Left hindlimb (tissue), 1 donor: ENCODE data around the gene RRAGB.
"Not testable (repeated sequence)": the region's sequence is repeated elsewhere in the genome, so short reads cannot be mapped to it uniquely, and the experiment has no call there.

Experiments used
- DNase-seq: peaks from one replicate; pipeline ENCODE4 v3.0.0-alpha.2; 2018

Gene RRAGB

DNA sequence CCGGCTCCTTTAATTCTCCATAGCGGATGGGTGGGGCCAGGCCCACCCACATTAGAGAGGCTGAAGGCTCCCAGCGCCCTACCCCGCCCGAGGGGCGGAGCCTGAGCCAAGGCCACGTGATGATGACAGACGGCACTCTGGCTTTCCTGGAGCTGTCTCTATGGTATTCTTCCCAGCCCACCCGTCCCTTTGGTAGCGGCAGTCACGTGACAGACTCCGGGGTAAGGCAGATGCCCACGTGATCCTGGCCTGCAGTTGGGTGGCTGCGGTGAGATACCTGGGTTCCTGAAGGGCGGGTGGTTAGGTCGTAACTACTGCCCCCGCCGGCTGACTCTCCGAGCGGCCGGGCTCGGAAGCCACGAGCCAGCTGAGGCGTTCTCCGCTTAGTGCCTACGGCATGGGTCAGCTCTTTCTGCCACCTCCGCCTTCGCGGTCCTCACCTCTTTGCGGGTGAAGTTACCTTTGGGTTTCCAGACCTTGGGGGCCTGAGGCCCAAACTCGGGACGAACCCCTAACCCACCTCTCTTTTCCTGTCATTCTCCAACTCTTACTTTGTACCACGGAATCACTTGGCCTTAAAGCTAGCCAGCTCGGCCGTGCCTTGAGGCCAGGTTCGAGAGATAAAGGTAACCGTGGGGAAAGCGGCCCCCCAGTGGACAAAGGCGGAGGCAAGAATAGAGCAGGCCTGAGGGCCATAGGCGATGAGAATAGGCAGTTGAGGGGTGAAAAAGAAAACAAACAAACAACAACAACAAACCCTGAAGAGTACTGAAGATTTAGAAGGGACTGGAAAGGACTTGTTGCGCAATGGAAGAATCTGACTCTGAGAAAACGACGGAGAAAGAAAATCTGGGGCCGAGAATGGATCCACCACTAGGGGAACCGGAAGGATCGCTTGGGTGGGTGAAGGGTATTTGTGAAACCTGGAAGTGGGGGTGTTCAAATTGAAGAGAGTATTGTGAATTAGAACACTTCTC is at the start of gene RRAGB:
TSS of gene RRAGB (plus strand) at position 229 of the 977 bp plus-strand sequence. CDS start at position 808, 579 bp downstream.
- DNase-seq = peak; percentile 94

DNA sequence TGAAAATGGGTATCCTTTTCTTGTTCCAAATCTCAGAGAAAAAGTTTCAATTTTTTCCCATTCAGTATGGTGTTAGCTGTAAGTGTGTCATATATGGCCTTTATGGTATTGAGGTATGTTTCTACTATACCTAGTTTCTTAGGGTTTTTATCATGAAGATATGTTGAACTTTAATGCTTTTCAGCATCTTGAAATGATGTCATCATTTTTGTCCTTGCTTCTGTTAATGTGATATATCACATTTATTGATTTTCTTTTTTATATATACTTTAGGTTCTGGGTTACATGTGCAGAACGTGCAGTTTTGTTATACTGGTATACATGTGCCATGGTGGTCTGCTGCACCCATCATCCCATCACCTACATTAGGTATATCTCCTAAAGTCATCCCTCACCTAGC is 49.5 kb upstream of the RRAGB start:
- DNase-seq = no peak

- not testable (repeated sequence) for DNase-seq
These were observed 29.0 kb upstream of the RRAGB start for GRCh38 chrX:55688579-55688978.

DNA sequence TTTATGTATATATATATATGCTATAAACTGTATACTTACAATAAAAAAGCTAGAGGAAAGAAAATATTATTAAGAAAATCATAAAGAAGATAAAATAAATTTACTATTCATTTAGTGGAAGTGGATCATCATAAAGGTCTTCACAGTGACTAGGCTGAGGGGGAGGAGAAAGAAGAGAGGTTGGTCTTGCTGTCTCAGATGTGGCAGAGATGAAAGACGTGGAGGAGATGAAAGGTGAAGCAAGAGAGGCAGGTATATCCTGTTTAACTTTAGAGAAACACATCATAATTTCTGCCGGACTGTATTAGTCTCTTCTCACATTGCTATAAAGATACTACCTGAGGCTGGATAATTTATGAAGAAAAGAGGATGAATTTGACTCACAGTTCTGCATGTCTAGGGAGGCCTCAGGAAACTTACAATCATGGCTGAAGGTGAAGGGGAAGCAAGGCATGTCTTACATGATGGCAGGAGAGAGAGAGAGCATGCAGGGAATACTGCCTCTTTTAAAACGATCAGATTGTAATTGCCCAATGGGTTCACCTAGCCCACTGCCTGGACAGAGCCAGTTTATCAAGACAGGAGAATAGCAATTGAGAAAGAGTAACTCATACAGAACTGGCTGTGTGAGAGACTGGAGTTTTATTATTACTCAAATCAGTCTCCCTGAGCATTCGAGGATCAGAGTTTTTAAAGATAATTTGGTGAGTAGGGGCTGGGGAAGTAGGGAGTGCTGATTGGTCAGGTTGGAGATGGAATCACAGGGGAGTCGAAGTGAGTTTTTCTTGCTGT is 22.1 kb upstream of the RRAGB start:
- no peak for DNase-seq

GRCh38 chrX:55697381-55697780 is 20.2 kb upstream of the RRAGB start:
- DNase-seq = no peak

DNA sequence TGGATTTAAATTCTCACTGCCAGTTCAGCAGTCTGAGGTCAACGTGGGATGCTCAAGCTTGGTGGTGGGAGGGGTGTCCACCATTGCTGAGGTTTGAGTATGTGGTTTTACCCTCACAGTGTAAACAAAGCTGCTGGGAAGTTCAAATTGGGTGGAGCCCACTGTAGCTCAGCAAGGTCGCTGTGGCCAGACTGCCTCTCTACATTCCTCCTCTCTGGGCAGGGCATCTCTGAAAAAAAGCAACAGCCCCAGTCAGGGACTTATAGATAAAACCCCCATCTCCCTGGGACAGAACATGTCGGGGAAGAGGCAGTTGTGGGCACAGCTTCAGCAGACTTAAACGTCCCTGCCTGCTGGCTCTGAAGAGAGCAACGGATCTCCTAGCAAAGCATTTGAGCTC is 14.9 kb upstream of the RRAGB start:
- DNase-seq = no peak

GRCh38 chrX:55703436-55703835 is 14.1 kb upstream of the RRAGB start:
- DNase-seq = not testable (repeated sequence)

GRCh38 chrX:55705066-55705465 is 12.5 kb upstream of the RRAGB start:
- DNase-seq = not testable (repeated sequence)

DNA sequence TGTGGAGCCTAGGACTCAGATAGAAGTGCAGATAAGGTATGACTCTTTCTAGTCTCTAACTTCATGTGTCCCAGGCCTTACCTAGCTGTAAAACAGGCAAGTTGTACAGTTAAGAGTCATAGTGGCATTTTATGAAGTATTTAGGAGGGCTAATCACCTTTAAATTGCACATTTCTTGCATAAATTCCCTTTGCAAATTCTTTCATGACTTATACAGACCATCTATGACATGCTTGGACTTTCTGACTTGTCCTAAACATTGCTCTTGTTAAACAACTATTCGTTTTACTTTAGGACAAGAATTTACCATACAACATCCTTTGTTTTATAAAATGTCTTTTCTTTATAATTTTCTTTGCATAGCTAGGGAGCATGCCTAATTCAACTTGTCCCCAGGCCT is 7.8 kb upstream of the RRAGB start:
- DNase-seq = no peak

DNA sequence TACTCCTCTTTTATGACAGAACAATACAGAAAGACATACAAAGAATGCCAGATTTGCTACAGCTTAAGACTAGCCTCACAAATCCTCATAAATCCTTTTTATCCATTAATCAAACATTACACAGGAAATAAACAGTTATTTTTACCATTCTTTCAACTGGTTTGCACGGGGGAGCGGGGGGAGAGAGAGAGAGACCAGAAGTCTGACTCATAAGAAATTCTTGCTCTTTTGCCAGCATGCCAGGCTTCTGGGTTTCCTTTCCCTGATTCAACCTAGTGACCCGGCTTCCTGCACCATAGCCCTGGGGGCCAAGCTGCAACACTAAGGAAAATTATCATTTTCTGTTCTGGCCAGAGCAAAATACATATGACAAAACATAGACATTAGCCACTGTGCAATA is 6.8 kb upstream of the RRAGB start:
- no peak for DNase-seq

DNA sequence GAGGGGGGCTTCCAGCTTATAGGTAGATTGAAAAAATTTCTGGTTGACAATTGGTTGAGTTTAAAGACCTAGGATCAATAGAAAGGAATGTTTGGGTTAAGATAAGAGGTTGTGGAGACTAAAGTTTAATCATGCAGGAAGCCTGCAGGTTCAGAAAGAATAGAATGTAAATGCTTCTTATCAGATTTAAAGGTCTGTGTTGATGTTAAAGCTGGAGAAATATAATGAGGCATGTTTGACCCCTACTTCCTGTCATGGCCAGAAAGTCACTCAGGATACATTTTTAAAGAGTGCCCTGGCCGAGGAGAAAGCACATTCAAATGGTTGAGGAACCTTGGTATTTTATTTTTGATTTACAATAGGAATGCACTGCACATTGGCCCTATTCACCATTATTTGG is 3.9 kb upstream of the RRAGB start:
- DNase-seq = no peak

DNA sequence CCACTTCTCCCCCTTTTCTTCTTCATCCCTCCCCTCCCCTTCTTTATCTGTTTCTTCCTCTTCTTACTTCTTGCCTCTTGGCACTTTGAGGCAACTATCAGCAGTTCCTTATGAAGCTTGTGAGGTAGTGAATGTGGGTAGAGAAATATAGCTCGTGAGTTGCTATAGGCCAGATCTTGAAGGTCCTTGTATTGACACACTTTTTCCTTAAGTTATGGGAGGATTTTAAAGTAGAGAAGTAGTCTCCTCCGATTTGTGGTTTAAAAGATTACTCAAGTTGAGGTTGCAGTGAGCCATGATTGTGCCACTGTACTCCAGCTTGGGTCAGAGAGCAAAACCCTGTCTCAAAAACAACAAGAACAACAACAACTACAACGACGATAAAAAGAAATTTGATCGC is 3.4 kb upstream of the RRAGB start:
- DNase-seq = no peak

GRCh38 chrX:55715847-55716246 is 1.7 kb upstream of the RRAGB start:
- no peak for DNase-seq

- DNase-seq = no peak
These were observed 612 bp upstream of the RRAGB start for GRCh38 chrX:55716937-55717336.

DNA sequence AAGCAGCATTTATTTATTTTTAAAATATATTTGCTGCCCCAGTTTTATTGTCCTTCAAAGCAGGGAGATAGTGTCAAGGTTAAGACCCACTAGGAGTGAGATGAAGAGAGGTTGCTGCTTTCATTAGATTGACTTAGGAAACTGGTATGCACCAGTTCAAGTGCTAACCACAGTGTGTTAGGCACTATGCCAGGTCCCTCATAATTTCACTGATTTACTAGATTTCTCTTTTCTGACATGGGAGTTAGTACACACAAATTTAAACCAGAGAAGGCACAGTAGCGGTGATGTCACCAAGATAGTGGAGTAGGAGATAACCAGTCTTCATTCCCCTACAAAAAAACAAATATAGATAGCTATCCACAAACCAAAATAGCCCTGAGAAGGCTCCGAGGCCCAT is 14.3 kb downstream of the RRAGB start:
- DNase-seq = no peak

- no peak for DNase-seq
These were observed 21.4 kb downstream of the RRAGB start for GRCh38 chrX:55738969-55739368.

GRCh38 chrX:55742649-55743048 is 25.1 kb downstream of the RRAGB start:
- DNase-seq = no peak

- not testable (repeated sequence) for DNase-seq
These were observed 30.9 kb downstream of the RRAGB start for GRCh38 chrX:55748463-55748862.

DNA sequence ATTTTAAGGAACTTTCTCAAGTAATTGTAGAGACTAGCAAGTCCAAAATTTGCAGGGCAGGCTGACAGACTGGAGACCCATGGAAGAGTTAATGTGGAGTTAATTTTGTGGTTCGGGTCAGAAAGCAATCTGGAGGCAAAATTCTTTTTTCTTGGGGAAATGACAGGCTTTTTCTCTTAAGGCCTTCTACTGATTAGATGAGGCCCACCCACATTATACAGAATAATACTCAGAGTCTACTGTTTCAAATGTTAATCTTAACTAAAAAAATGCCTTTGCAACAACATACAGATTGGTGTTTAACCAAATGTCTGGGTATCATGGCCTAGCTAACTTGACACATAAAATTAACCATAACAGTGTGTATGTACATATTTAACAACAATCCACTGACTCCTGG is 32.7 kb downstream of the RRAGB start:
- no peak for DNase-seq

GRCh38 chrX:55754861-55755294 is 37.3 kb downstream of the RRAGB start:
- DNase-seq = no peak

DNA sequence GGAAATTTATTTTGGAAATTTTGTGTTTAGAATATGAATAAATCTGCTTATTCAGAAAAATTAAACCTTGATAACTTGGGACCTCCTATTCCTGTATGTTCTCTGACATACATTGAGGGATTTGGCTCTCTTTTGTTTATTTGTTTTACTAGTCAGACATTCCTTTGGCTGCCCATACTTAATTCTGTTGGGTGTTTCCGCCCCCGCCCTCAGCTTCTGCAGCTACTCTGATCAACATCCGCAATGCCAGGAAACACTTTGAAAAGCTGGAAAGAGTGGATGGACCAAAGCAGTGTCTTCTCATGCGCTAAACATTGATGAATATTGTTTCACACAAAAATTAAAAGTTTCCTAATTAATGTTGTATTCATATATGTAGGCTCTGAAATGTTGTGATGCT is 40.5 kb downstream of the RRAGB start:
- no peak for DNase-seq

- no peak for DNase-seq
These were observed 41.9 kb downstream of the RRAGB start for GRCh38 chrX:55759478-55759877.

DNA sequence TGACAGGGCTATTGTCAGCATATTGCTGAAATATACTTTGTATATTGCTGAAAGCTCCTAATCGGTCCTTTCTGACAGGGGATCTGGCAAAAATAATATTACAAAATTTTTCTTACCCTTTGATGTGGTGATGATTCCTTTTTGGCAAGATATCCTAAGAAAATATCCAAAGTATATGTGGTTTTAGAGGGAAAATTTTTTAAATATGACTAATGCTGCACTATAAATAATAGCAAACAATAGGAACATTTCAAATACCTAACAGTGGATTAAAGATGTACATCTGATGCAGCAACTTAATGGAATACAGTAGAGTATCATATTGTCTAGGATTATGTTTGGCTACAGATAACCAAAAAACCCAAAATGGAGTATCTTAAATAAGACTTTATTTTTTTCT is 49.6 kb downstream of the RRAGB start:
- DNase-seq = no peak

- not testable (repeated sequence) for DNase-seq
These were observed 56.9 kb downstream of the RRAGB start for GRCh38 chrX:55774419-55774818.
